Measurements from ENCODE around the gene NCK1.

- TF ChIP-seq CTCF (IDR thresholded peaks at IDR 0.05) (no peak), POLR2AphosphoS5 (IDR thresholded peaks at IDR 0.05) (no peak), POLR2A (IDR thresholded peaks at IDR 0.05) (no peak)
Observed at GRCh38 chr3:136957751-136958288, 95.8 kb downstream of the NCK1 start, which contains the start of gene IL20RB.

All from upper lobe of left lung (tissue), 4 donors.